ENCODE results near the gene PCSK6.

- no peak for TF ChIP-seq CTCF (IDR thresholded peaks at IDR 0.05)
- TF ChIP-seq POLR2A (IDR thresholded peaks at IDR 0.05) = no peak
Observed at GRCh38 chr15:101436526-101436925, 53.0 kb downstream of the PCSK6 start.

All from gastroesophageal sphincter (tissue), 3 donors.